Left renal cortex interstitium (tissue), 4 donors: ENCODE results near the gene CES3. TPM values are rescaled to one million over a fixed set of nuclear protein-coding genes. Genes with fewer than 3 reads are reported as not detected.

Experiments
- DNase-seq, 4 donors: peaks; one replicate each; pipeline ENCODE4 v3.0.0-alpha.2; 2013; ENCODE audit warnings: low read depth in 4 of 4, low spot score in 2 of 4, missing footprints in 1 of 4
- polyA plus RNA-seq, 4 donors: library from polyadenylated mRNA; unstranded; fragments of 120-200 nt; gene quantifications; one replicate each; pipeline ENCODE4 v1.2.1, GENCODE V29; 2013; ENCODE audit not compliant: insufficient read length in 4 of 4

Gene CES3
- polyA plus RNA-seq, 4 donors = 1.3 to 3.7 (median 2.9) TPM

DNA sequence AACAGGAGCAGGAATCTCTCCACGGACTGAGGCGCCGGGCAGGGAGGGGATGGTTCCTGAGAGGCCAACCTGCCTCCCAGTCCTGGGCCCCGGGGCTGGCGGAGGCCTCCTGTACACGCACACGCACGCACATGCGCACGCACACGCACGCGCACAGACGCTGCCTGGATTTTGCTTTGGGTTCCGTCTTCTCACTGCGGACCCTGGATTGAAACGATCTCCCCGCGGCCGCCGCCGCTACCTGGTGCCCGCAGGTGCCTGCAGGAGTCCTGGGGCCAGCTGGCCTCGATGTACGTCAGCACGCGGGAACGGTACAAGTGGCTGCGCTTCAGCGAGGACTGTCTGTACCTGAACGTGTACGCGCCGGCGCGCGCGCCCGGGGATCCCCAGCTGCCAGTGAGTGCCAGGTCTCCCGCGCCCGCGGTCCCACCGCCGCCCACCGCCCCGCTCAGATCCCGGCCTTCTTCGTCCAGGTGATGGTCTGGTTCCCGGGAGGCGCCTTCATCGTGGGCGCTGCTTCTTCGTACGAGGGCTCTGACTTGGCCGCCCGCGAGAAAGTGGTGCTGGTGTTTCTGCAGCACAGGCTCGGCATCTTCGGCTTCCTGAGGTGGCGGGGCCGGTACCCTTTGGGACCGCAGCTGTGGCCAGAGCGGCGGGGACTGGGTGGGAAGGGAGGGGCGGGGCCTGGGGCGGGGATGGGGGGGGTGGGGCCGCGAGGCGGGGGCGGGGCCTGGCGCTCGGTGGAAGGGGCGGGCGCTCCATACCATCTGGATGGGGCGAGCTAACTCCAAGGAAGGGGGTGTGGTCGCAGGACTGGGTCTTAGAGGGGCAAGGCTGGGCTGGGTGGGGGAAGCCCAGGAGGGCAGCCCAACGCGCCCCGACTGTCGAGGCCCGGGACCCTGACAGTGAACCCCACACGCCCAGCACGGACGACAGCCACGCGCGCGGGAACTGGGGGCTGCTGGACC lies 39.6 kb downstream of the CES3 start:
- DNase-seq = no peak

DNA sequence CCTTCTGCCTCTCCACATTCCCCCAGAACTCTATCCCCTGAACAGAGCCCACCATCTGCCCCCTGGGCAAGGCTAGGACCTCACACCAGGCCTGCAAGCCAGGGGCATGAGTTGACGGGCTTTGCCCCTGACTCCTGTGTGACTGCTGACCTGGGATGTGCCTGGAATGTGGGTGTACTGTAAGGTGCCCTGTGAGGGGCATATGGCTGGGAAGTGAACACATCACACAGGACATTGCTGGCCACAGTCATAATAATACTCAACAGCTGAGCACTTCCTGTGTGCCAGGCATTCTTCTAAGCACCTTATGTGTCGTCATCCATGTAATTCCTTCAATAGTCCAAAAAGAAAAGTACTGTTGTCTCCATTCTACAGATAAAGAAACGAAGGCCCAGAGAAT lies 40.7 kb downstream of the CES3 start:
- DNase-seq = no peak

DNA sequence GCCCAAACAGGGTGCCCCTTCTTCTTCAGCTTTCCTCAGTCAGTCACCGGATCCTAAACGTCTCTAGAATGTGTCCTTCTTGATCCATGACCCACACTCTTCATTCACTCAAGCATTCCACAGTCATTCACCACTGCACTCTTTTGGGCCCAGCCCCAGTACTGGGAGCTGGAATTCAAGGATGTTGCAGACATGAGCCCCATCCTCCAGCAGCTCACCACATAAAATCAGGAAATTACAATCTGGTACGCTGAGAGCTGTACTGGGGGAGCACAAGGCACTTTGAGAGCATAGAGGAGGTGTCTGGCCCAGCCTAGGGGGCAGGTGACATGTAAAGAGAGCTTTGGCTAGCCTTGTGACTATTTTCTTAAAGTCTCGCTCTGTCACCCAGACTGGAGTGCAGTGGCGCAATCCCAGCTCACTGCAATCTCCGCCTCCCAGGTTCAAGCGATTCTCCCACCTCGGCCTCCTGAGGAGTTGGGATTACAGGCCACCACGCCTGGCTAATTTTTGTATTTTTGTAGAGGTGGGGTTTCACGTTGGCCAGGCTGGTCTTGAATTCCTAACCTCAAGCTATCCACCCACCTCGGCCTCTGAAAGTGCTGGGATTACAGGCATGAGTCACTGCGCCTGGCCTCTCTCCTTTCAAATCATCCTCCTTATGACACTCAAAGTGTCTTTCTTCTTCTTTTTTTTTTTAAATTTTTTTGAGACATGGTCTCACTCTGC lies 46.0 kb downstream of the CES3 start:
- DNase-seq = no peak

DNA sequence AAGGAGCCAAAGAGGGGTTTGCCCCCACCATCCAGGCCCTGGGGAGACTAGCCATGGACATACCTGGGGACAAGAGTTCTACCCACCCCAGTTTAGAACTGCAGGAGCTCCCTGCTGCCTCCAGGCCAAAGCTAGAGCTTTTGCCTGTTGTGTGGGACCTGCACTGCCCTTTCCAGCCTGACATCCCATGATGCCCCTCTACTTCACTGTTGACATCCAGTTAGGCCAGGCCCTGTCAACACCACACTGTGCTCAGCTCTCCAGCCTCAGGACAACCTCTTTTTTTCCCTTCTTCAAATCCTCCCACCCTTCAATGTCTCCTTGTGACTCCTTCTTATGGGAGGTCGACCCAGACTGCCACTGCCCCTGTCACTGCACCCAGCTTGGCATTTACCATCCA lies 48.1 kb downstream of the CES3 start:
- DNase-seq = no peak

DNA sequence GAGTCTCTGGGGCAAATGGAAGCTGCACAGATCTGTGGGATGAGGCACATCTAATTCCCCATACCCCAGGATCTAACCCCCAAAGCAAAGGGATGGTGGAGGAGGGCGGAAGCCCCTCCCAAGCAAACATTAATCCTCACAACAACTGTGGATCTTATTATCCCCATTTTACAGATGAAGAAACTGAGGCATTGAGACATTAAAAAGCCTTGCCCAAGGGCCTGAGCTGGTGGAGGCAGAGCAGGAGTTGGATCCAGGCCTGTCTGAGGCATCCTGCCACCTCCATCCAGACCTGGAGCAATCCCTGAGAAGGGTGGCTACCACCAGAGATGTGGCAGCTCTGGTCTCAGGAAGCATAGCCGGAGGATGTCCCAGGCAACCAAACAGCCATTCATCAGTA lies 50.2 kb downstream of the CES3 start:
- no peak for DNase-seq

DNA sequence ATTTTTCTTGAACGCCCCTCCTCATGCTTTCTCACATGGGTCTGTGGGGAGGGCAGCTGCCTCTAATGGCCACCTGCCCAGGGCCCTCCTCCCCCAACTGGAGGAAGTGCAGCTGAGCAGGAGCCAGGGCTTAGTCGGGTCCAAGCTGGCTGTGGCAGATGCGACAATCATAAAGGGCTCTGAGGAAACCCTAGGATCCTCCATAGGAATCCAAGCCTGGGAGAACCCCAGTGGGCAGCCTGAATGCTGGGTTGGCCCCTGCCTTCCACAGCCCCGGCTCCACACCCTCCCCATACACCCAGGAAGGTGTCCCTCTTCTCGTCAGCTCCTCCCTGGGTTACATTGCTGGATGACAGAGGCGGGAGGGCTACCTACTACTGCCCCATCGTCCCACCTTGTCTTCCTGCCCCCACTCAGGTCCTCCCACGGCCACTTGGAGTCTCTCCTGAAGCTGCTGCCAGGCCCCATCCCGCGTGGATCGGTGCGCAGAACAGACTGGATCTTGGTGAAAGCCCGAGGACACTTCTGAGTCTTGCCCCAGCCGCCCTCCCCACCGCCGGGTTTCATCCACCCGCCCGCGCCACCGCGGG lies 52.3 kb downstream of the CES3 start:
- no peak for DNase-seq

DNA sequence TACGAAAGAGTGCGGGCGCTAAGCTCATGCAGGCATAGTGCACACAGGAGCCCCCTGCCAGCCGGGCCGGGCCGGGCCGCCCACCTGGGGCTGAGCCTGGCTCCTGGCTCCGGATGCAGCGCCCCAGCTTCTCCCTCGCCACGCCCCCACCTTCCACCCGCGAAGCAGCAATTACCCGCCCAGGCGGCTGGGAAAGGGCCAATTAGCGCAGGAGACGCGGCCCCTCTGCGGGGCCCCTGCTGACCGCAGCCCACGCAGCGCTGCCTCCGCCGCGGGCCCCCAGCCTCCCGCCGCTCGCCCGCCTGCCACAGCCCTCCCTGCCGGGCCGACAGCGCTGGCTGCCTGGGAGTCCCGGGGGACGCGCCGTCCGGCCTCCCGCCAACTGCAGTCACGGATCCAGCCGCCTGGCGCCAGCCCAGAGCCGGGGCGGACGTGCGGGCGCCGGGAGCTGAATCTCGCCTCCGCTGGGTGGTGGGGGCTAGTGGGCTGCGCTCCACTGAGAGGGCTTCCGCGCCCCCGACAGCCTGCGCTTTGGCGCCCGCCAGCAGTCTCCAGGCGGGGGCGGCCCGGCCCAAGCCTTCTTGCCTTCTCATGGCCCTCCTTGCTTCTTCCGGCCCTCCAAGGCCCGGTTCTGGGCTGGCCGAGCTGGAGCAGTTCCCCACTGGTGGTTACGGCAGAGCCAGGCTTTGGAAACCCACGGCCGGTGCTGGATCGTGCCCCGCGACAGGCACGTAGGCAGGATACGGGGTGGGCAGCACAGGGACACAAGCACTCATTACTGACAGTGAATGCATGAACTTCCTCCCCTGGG lies 53.0 kb downstream of the CES3 start:
- peak in 1 of 4 donors; percentile 85 for DNase-seq

DNA sequence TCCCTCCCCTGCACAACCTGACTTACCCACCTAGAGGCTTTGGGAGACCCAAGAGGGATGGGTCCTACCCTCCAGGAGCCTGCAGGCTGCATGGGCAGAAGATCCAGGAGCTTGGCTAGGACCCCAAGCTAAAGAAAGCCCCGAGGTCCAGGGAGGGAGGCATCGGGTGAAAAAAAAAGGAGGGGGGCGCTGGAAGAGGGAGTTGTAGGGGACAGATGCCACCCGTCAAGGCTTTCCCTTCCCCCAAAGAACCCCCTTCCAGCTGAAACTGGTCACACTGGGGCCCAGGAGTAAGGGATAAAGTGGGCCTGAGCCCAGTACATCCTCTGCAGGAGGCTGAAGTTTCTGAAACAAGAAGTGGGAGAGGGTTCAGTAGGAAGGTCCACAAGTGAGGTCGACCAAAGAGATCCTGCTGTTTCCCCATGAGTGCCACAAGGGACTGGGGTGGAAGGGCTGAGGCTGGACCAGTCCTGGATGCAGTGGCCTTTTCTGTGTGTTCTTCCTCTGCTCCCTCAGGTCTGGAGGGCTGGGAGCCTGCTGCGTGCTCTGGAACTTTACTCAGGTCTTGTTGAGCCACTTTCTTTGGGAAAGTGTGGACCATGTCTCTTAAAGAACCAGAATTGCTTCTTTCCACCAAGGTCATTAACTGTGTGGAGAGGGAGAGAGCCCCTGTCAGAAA lies 53.7 kb downstream of the CES3 start:
- no peak for DNase-seq

DNA sequence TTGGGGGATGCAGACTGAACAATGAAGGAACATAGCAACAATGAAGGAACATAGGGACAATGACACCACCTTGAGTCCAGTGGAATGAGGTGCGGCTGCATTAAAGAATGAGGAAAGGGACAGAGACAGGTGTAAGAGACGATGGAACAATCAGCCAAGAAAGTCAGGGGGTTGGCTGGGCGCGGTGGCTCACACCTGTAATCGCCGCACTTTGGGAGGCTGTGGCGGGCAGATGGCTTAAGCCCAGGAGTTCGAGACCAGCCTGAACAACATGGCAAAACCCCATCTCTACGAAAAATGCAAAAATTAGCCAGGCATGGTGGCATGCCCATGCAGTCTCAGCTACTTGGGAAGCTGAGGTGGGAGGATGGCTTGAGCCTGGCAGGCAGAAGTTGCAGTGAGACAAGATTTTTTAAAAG lies 54.3 kb downstream of the CES3 start:
- DNase-seq = no peak

DNA sequence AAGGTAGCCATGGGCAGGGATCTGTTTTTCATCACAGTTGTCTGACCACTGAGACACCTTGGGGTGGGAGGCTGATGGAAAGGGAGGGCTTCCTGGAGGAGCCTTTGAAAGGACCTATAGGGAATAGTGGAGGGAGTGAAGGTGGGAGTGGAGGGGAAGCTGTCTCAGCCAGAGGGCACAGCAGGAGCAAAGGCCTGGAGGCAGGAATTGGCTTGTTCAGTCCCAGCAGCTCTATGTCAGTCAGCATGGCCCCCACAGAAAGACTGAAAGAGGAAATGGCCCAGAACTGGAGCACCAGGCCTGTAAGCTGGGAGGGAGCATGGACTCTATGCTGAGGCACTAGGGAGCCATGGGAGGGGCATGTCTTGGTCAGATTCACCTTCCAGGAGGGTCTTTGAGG lies 55.1 kb downstream of the CES3 start:
- no peak for DNase-seq

DNA sequence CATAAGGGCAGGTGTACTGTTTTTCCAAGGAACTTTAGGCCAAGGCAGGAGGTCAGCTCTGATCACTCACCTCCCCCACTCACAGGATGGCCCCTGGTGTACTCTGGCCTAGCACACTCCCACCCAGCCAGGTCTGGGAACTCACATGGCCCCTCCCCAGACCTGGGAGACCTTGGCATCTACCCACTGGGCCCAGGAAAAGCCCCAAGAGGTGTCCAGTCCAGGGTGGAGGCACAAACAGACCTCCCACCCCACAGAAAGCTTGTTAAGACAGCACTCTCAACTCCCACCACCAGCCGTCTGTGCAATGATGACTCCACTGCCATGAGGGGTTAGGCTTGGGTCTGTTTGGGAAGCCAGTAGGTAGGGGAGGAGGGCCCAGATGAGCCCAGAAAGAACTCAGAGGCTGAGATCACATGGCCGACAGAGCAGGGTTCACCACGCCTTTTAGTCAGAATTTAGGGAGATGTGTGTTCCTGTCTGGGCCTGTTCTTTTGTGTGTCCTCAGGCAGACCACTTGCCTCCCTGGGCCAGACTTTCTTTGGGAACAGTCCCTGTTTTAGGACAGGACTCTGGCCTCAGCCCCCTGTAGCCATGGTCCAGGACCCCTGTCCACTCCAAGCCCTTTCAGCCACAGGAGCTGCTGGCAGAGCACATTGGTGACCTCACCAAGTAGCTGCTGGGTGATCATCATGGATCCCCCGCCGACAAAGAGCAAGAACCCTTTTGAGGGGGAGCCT lies 55.8 kb downstream of the CES3 start:
- no peak for DNase-seq

DNA sequence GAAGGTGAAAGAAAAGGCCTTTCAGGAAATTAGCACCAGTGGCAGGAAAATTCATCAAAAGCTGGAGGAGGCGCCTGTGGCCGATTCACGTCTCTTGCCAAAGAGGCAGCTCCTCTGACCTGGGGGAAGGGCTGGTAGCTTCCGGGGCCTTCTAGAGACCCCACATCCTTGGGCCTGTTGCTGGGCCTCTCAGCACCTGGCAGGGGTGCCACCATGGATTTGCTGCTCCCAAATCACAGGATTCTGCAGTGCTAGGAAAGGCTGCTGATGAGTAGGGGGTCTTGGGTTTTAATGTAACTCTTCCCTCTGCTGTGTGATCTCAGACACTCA lies 56.3 kb downstream of the CES3 start:
- no peak for DNase-seq

DNA sequence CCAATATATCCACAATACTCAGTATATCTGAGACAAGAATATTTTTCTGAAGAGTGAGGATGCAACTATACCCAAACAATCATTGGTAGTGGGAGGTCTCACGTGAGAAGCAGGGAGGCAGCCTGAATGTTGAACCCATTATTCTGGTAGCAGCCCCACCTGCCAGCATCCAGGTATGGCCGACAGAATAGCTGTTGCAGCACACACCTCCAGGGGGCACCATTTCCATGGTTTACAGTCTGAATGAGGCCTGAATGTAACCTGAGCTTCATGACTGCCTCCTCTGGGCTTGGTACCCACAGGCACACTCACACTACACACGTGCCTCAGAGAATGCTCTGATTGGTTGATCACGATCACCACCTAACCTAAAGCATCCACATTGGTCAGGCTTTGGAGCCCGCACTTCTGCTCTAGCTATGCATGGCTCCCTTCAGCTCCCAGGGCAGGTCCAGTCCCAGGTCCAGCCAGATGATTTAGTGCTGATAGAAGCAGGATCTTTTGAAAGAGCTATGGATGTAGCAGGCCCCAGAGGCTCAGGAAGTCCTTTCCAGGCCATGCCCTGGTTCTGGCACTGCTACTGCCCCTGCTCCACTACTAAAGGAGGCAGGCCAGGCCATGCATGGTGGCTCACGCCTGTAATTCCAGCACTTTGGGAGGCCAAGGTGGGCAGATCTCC lies 56.9 kb downstream of the CES3 start:
- peak in 1 of 4 donors; percentile 73 for DNase-seq

DNA sequence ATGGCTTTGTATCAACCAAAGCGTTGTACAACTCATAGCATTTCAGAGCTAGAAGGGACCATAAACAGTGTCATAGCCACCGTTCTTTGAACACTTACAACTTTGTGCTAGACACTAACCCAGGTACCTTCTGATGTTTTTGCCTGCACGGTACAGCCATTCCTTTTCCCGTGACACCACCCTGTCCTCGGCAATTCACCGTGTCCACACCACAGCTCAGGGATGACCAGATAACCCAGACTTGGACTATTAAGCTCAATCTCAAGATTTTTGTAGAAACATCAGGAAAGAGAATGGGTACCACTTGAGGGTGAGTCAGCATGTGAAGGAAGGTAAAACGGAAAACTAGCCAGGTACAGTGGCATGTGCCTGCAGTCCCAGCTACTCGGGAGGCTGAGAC lies 58.1 kb downstream of the CES3 start:
- no peak for DNase-seq

DNA sequence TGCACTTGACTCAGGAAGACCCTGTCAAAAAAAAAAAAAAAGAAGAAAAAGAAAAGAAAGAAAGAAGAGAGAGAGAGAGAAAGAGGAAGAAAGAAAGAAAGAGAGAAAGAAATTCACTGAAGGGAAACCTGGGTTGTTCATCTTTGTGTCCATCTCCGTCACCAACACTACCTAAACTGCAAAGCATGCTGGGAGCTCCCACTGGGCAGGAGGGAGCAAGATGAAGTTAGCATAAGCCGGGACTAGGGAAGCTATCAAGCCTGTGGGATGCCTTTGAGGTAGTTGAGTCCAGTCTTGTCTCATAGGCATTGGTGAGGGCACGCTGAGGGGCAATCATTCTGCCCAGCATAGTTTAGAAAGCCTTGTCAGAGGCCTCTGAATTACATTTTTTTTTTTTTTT lies 60.3 kb downstream of the CES3 start:
- no peak for DNase-seq

DNA sequence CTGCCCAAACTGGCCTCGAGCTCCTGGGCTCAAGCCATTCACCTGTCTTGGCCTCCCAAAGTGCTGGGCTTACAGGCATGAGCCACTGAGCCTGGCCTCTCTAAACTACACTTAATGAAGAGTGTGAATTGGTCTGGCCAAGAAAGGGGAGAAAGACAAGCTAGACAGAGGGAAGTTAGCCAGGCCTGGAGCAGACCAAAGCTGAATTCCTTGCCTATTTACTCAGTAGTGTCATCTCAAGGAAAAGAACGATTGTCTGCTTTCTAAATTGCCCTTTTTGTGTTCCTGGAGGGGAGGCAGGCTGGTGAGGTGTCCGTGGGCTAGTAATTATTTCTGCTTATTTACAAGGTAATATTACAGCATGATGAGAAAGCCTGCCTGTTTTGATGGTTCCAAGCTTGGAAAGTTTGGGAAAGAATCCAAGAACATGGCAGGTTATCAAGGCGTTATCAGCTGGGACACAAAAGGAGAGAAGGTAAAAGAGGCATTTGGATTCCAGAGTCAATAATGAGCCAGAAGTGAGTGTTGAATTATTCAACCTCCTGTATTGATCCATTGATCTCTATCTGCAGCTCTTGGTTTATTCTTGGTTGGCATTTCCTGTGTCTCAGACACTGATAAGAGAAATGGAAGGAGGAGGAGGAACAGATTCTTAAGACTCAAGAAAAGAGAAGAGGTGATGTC lies 61.6 kb downstream of the CES3 start:
- no peak for DNase-seq

DNA sequence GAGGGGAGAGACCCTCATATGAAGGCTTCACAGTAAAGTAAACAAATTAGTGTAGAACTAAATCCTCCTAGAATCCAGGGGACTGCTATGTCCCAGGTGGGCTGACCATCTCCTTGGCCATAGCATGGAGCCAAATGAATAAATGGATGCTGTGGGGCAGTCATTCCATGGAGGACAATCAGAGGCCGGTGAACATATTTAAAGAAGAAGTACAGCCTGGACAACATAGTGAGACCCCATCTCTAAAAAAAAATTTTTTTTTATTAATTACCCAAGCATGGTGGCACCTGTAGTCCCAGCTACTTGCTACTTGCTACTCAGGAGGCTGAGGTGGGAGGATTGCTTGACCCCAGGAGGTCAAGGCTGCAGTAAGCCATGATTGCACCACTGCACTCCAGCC lies 62.6 kb downstream of the CES3 start:
- DNase-seq = no peak
